Measurements from ENCODE around the gene STING1. TPM values are rescaled to one million over a fixed set of nuclear protein-coding genes. Genes with fewer than 3 reads are reported as not detected.

The STING1 gene
- total RNA-seq (2022; extraction: Qiagen RNA extraction) = 0.78 to 1.0 TPM (median 1.00 TPM) in 5 replicates

DNA sequence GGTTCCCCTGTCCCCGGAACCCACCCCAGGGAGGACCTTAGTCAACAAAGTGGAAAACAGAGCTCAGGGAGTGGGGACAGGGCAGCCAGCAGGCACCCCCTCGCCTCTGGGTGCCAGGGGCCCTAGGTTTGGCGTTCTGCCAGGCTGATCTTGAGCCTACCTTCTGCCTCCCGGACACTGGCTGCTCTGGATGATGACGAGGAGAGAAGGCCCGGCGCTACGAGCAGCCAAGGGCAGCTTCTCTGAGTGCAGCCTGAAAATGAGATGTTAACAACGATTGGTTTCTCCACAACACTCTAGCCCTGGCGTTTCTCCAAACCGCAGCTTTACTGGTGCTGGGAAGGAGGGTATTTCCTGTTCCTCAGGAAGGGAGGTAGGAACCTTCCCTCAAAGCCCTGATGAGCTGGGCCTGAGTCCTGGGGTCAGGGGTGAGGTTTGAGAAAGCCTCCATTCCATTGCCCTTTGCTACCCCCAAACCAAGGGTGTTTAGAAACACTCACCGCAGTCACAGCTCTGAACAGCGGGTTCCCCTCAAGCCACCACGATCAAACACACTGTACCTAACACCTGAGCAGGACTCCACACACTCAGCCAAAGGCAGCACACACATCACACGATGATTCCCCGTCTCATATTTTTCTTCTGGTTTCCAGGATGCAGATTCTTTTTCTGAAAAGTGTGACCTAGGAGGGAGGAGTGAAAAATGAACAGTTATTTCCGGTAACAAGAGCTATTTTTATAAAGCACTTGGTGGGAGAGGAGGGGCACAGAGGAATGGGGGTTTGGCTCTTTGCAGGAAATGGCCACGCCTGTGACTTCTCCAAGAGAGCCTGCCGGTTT lies at the start of gene STING1:
Gene STING1 (minus strand): TSS at position 709 of the 840 bp plus-strand sequence. CDS start 1,054 bp downstream, outside the sequence.

DNA sequence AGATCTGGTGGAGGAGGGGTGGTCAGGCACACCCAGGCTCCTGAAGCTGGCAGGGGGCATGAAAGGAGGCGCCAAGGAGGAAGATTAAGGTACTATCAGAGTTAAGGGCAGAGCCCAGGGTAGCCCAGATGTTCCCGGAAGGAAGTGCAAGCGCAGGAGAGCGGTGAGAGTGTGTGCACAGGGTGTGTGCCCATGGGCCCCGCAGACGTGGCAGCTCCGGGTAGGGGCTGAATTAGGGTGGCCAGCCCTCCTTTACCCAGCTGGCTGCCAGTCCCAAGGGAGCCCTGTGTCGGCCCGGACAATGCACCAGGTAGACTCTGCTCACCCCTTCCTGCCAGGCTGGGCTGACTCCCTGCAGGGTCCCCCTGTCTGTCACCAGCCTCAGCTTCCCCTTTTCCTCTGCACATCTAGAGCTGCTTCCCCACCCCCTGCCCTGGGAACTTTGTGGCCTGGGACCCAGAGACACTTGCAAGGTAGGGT lies 11.7 kb downstream of the STING1 start, which contains the start of gene SMIM33:
Gene SMIM33 (plus strand): TSS at position 184 of the 480 bp plus-strand sequence. CDS start 118 bp downstream, at position 302.

DNA sequence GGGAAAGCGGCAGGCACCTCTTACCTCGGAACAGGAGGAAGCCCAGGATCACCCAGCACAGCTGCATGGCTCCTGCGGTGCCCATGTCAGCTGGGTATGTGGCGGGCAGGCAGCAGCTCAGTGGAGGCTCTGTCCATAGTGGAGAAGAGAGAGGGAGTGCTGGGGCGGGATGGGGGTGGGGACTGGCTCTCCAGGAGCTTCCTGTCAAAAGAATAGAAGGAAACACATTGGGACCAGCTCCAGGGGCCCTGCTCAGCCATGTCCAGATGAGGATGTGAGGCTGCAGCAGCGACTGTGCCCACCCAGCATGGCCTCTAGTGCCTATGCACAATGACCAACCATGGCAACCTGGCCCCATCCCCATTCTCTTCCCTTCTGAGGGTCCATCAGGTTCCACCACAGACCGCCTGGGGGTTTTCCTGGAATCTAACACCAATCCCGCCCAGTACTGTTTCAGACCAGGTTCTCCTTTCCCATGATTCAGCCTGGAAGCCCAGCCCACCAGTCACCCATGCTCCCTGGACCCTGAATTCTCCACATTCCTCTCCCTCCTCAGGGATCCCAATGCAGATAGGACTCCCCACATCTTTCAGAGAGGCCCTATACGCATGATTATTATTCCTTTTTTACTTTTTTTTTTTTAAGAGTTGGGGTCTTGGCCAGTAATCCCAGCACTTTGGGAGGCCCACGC lies 19.8 kb downstream of the STING1 start, which contains the start of gene ECSCR:
Gene ECSCR (minus strand): TSS at position 158 of the 691 bp plus-strand sequence. CDS start 73 bp downstream, at position 85.

DNA sequence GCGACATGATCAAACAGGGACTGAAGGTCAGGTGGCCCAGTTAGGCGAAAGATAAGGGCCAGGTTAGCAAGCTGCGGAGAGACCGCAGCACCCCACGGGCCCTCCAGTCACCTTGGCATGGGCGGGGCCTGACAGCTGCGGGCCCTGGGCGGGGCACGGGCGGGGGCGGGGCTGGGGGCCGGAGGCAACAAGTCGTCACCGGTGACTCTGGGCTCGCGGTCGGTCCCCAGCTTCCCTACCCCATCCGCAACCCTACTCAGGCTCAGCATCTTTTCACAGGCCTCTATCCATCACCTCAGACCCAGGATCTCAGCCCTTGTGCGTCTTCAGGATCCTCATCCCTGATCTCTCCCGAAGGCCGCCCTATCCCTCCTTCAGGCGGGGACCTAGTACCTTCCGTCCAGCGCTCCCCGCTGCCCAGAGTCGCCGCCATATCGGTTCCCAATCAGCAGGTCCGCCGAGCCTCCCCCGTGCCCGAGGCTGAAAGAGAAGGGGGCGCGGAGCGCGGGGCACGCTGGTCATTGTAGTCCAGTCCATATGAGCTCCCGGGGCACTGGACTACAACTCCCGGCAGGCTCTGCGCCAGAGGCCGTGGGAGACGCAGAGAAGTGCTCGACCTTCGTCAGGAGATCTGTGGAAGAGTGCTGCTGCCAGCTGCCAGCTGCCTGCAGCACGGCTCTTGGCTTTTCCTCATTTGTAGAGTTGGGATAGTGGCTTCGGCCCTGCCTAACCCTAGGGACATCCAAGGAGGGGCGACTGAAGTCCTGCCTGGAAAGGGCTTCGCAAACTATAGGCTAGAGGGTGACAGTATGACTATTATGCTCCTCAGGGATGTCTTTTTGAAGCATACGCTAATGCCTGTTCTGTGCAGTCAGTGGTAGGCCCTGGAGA lies 43.3 kb downstream of the STING1 start, which contains the start of gene DNAJC18:
Gene DNAJC18 (minus strand): TSS at position 513 of the 891 bp plus-strand sequence. CDS start 80 bp downstream, at position 433.

Other genes with a start within 250 kb of the STING1 start
- gene MATR3, start 189.0 kb downstream of the STING1 start, total RNA-seq (2022; extraction: Qiagen RNA extraction) = 155 to 183 TPM (median 175 TPM) in 5 replicates
- gene PAIP2, start 140.9 kb downstream of the STING1 start, total RNA-seq (2022; extraction: Qiagen RNA extraction) = 75.2 to 96.5 TPM (median 82.7 TPM) in 5 replicates
- gene SLC23A1, start 99.5 kb downstream of the STING1 start, total RNA-seq (2022; extraction: Qiagen RNA extraction) = 1.1 to 1.7 TPM (median 1.3 TPM) in 5 replicates
- 0.07 to 0.11 TPM (median 0.09 TPM) in 3 of 5 replicates, not detected in the others for gene MZB1, start 92.8 kb downstream of the STING1 start, total RNA-seq (2022; extraction: Qiagen RNA extraction)
- 0.16 to 0.24 TPM (median 0.19 TPM) in 5 replicates for gene PROB1, start 87.7 kb downstream of the STING1 start, total RNA-seq (2022; extraction: Qiagen RNA extraction)
- 4.6 to 5.3 TPM (median 4.9 TPM) in 5 replicates for gene SPATA24, start 78.7 kb downstream of the STING1 start, total RNA-seq (2022; extraction: Qiagen RNA extraction)
- 5.8 to 8.8 TPM (median 7.1 TPM) in 5 replicates for gene DNAJC18, start 43.2 kb downstream of the STING1 start, total RNA-seq (2022; extraction: Qiagen RNA extraction)
- gene ECSCR, start 20.0 kb downstream of the STING1 start, total RNA-seq (2022; extraction: Qiagen RNA extraction) = not detected in 5 replicates
- gene SMIM33, start 11.8 kb downstream of the STING1 start, total RNA-seq (2022; extraction: Qiagen RNA extraction) = not detected in 5 replicates
- 112 to 171 TPM (median 165 TPM) in 5 replicates for gene UBE2D2, start 78.6 kb upstream of the STING1 start, total RNA-seq (2022; extraction: Qiagen RNA extraction)
- gene CXXC5, start 165.6 kb upstream of the STING1 start, total RNA-seq (2022; extraction: Qiagen RNA extraction) = 12.3 to 17.9 TPM (median 15.7 TPM) in 5 replicates

All from A549 treated with AZD2906 at 1 μM for 4 hours (cell line).